IPS-15b (cell line): ENCODE results near the gene CC2D1A.
A peak's percentile ranks its signal among the peaks of the same experiment; 100 is the strongest.
"Not testable (repeated sequence)": the region's sequence is repeated elsewhere in the genome, so short reads cannot be mapped to it uniquely, and the experiment has no call there.

Experiments
- H3K27me3 ChIP-seq: one replicate; pipeline ENCODE4 v1.6.1; 2013; ENCODE audit warnings: low read length; ENCODE audit not compliant: control insufficient read depth, insufficient read depth
- H3K36me3 ChIP-seq: one replicate; pipeline ENCODE4 v1.6.1; 2013; ENCODE audit warnings: low read length; ENCODE audit not compliant: control insufficient read depth, insufficient read depth
- H3K4me1 ChIP-seq: one replicate; pipeline ENCODE4 v1.6.1; 2013; ENCODE audit warnings: mild to moderate bottlenecking, low read length; ENCODE audit not compliant: control insufficient read depth, insufficient read depth
- H3K4me3 ChIP-seq: one replicate; pipeline ENCODE4 v1.5.1; 2013; ENCODE audit warnings: low read depth, low read length
- H3K9ac ChIP-seq: one replicate; pipeline ENCODE4 v1.6.1; 2013; ENCODE audit warnings: low read depth, mild to moderate bottlenecking, low read length
- H3K9me3 ChIP-seq: one replicate; pipeline ENCODE4 v1.6.1; 2013; ENCODE audit warnings: mild to moderate bottlenecking, low read length; ENCODE audit not compliant: control insufficient read depth, insufficient read depth

CC2D1A gene

GRCh38 chr19:13968999-13969398, 63.0 kb downstream of the CC2D1A start:
- Histone ChIP-seq H3K27me3 (no peaks in the 10 kb centered on the region), H3K9me3 (no peaks in the 10 kb centered on the region), H3K4me3 (no peak overlapping the region), H3K36me3 (peaks cover 14% of the 10 kb centered on the region), H3K9ac (no peak overlapping the region), H3K4me1 (no peaks in the 10 kb centered on the region)

- Histone ChIP-seq H3K9ac (no peak overlapping the region), H3K4me1 (no peaks in the 10 kb centered on the region), H3K27me3 (no peaks in the 10 kb centered on the region), H3K9me3 (no peaks in the 10 kb centered on the region), H3K36me3 (peaks cover 14% of the 10 kb centered on the region), H3K4me3 (no peak overlapping the region)
These were observed 63.9 kb downstream of the CC2D1A start for GRCh38 chr19:13969897-13970296.

- not testable (repeated sequence) for H3K36me3 ChIP-seq, H3K27me3 ChIP-seq, H3K4me3 ChIP-seq, H3K4me1 ChIP-seq, H3K9me3 ChIP-seq, H3K9ac ChIP-seq
These were observed 65.9 kb downstream of the CC2D1A start for GRCh38 chr19:13971868-13972267.

GRCh38 chr19:13972368-13973155, 66.6 kb downstream of the CC2D1A start:
- no peaks in the 10 kb centered on the region for H3K4me1 ChIP-seq
- H3K9me3 ChIP-seq: no peaks in the 10 kb centered on the region
- no peak overlapping the region for H3K4me3 ChIP-seq
- peaks cover 4% of the 10 kb centered on the region for H3K36me3 ChIP-seq
- H3K9ac ChIP-seq: no peak overlapping the region
- no peaks in the 10 kb centered on the region for H3K27me3 ChIP-seq

GRCh38 chr19:13973479-13973878, 67.5 kb downstream of the CC2D1A start:
- not testable (repeated sequence) for H3K4me3 ChIP-seq, H3K9me3 ChIP-seq, H3K9ac ChIP-seq, H3K36me3 ChIP-seq, H3K27me3 ChIP-seq, H3K4me1 ChIP-seq

GRCh38 chr19:13974073-13974472, 68.1 kb downstream of the CC2D1A start:
- Histone ChIP-seq H3K36me3 (peaks cover 4% of the 10 kb centered on the region), H3K9ac (no peak overlapping the region), H3K27me3 (no peaks in the 10 kb centered on the region)

GRCh38 chr19:13975870-13976269, 69.9 kb downstream of the CC2D1A start:
- H3K9ac ChIP-seq: no peak overlapping the region
- no peak overlapping the region for H3K4me3 ChIP-seq
- H3K27me3 ChIP-seq: no peaks in the 10 kb centered on the region
- H3K9me3 ChIP-seq: no peaks in the 10 kb centered on the region
- H3K36me3 ChIP-seq: peaks cover 4% of the 10 kb centered on the region
- no peaks in the 10 kb centered on the region for H3K4me1 ChIP-seq

More at GRCh38 chr19:13974073-13974472, 68.1 kb downstream of the CC2D1A start:
- Histone ChIP-seq H3K4me1 (no peaks in the 10 kb centered on the region), H3K4me3 (no peak overlapping the region), H3K9me3 (no peaks in the 10 kb centered on the region)

- H3K9ac ChIP-seq: no peak overlapping the region
- no peaks in the 10 kb centered on the region for H3K9me3 ChIP-seq
- H3K36me3 ChIP-seq: peaks cover 4% of the 10 kb centered on the region
- no peaks in the 10 kb centered on the region for H3K27me3 ChIP-seq
- H3K4me3 ChIP-seq: no peak overlapping the region
- H3K4me1 ChIP-seq: no peaks in the 10 kb centered on the region
These were observed 70.4 kb downstream of the CC2D1A start for GRCh38 chr19:13976446-13976845.

GRCh38 chr19:13977803-13978202, 71.8 kb downstream of the CC2D1A start:
- H3K36me3 ChIP-seq: peaks cover 3% of the 10 kb centered on the region
- peak overlapping the region; percentile 43 for H3K4me3 ChIP-seq
- peak overlapping the region; percentile 24 for H3K9ac ChIP-seq
- no peaks in the 10 kb centered on the region for H3K4me1 ChIP-seq
- no peaks in the 10 kb centered on the region for H3K9me3 ChIP-seq
- no peaks in the 10 kb centered on the region for H3K27me3 ChIP-seq

GRCh38 chr19:13978351-13979243, 72.6 kb downstream of the CC2D1A start:
- no peaks in the 10 kb centered on the region for H3K9me3 ChIP-seq
- H3K4me1 ChIP-seq: peaks cover under 1% of the 10 kb centered on the region
- H3K36me3 ChIP-seq: no peaks in the 10 kb centered on the region
- H3K27me3 ChIP-seq: no peaks in the 10 kb centered on the region
- peak overlapping the region; percentile 24 for H3K9ac ChIP-seq
- H3K4me3 ChIP-seq: peak overlapping the region; percentile 43

- no peak overlapping the region for H3K9ac ChIP-seq
These were observed 73.2 kb downstream of the CC2D1A start for GRCh38 chr19:13979244-13979615.

GRCh38 chr19:13979686-13980085, 73.7 kb downstream of the CC2D1A start:
- Histone ChIP-seq H3K4me1 (peaks cover 4% of the 10 kb centered on the region), H3K27me3 (no peaks in the 10 kb centered on the region), H3K9ac (peak overlapping the region; percentile 24), H3K4me3 (peak overlapping the region; percentile 28), H3K9me3 (no peaks in the 10 kb centered on the region), H3K36me3 (no peaks in the 10 kb centered on the region)

More at GRCh38 chr19:13979244-13979615, 73.2 kb downstream of the CC2D1A start:
- peak overlapping the region; percentile 28 for H3K4me3 ChIP-seq
- peaks cover 3% of the 10 kb centered on the region for H3K4me1 ChIP-seq
- no peaks in the 10 kb centered on the region for H3K9me3 ChIP-seq
- H3K27me3 ChIP-seq: no peaks in the 10 kb centered on the region
- H3K36me3 ChIP-seq: no peaks in the 10 kb centered on the region
